ENCODE data around the gene SLC6A9.

SLC6A9 gene

GRCh38 chr1:43963006-43963405 is 68.3 kb downstream of the SLC6A9 start:
- no peak for TF ChIP-seq CTCF (IDR thresholded peaks at IDR 0.05; ENCODE audit: borderline replicate concordance, insufficient read depth, low read depth, low read length)

GRCh38 chr1:43962324-43962723 is 68.9 kb downstream of the SLC6A9 start:
- TF ChIP-seq CTCF (IDR thresholded peaks at IDR 0.05; ENCODE audit: borderline replicate concordance, insufficient read depth, low read depth, low read length): no peak
- H3K4me3 ChIP-seq (ENCODE audit: low read depth, low read length): no peak overlapping the region

More at GRCh38 chr1:43963006-43963405, 68.3 kb downstream of the SLC6A9 start:
- H3K4me3 ChIP-seq (ENCODE audit: low read depth, low read length): no peak overlapping the region

- no peak overlapping the region for H3K4me3 ChIP-seq (ENCODE audit: low read depth, low read length)
- TF ChIP-seq CTCF (IDR thresholded peaks at IDR 0.05; ENCODE audit: borderline replicate concordance, insufficient read depth, low read depth, low read length): no peak
Observed at GRCh38 chr1:43961692-43962091, 69.6 kb downstream of the SLC6A9 start.

GRCh38 chr1:43960798-43961197 is 70.5 kb downstream of the SLC6A9 start:
- TF ChIP-seq CTCF (IDR thresholded peaks at IDR 0.05; ENCODE audit: borderline replicate concordance, insufficient read depth, low read depth, low read length): no peak
- H3K4me3 ChIP-seq (ENCODE audit: low read depth, low read length): no peak overlapping the region

GRCh38 chr1:43958351-43959255 is 72.7 kb downstream of the SLC6A9 start:
- TF ChIP-seq CTCF (IDR thresholded peaks at IDR 0.05; ENCODE audit: borderline replicate concordance, insufficient read depth, low read depth, low read length): no peak
- no peak overlapping the region for H3K4me3 ChIP-seq (ENCODE audit: low read depth, low read length)

- TF ChIP-seq CTCF (IDR thresholded peaks at IDR 0.05; ENCODE audit: borderline replicate concordance, insufficient read depth, low read depth, low read length): no peak
- H3K4me3 ChIP-seq (ENCODE audit: low read depth, low read length): no peak overlapping the region
Observed at GRCh38 chr1:43957407-43958040, 73.7 kb downstream of the SLC6A9 start.

Data from GM12875 (cell line).